Rectal smooth muscle tissue (tissue), 1 donor: ENCODE measurements around the gene PPP3R1.
"Not testable (repeated sequence)": the region's sequence is repeated elsewhere in the genome, so short reads cannot be mapped to it uniquely, and the experiment has no call there.

ENCODE experiments used
- H3K27ac ChIP-seq: one replicate; pipeline ENCODE4 v1.7.0; 2013; ENCODE audit warnings: low read depth, low read length, inconsistent platforms
- H3K27me3 ChIP-seq: one replicate; pipeline ENCODE4 v1.7.0; 2013; ENCODE audit warnings: low read length; ENCODE audit not compliant: control insufficient read depth, insufficient read depth
- H3K36me3 ChIP-seq: one replicate; pipeline ENCODE4 v1.7.0; 2013; ENCODE audit warnings: low read length; ENCODE audit not compliant: control insufficient read depth, insufficient read depth
- H3K4me1 ChIP-seq: one replicate; pipeline ENCODE4 v1.7.0; 2013; ENCODE audit warnings: low read length; ENCODE audit not compliant: control insufficient read depth, insufficient read depth
- H3K4me3 ChIP-seq: one replicate; pipeline ENCODE4 v1.7.0; 2013; ENCODE audit warnings: low read length
- H3K9ac ChIP-seq: one replicate; pipeline ENCODE4 v1.7.0; 2013; ENCODE audit warnings: low read length

Gene PPP3R1

DNA sequence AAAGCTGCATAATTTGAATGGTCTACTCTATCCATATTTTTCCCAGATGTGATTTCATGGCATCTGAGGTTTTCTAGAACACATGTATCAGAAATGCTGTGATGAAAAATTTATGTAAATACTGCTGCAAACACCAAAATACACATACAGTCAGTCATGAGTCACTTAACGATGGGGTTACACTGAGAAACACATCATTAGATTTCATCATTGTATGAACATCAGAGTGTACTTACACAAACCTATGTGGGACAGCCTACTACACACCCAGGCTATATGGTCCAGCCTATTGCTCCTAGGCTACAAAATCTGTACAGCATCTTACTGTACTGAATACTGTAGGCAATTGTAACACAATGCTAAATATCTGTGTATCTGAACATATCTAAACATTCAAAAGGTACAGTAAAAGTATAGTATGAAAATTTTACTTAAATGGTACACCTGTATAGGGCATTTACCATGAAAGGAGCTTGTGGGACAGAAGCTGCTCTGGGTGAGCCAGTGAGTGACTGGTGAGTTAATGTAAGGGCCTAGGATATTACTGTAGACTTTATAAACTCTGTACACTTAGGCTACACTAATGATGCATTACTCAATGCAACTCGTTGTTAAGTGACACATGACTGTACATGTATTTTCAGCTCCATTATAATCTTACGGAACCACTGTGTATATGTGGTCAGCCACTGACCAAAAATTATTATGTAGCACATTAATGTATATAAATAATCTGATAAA is 61.2 kb downstream of the PPP3R1 start:
- H3K27ac ChIP-seq: no peak overlapping the region
- H3K9ac ChIP-seq: no peak overlapping the region
- H3K36me3 ChIP-seq: no peaks in the 10 kb centered on the region
- no peaks in the 10 kb centered on the region for H3K27me3 ChIP-seq
- peaks cover 12% of the 10 kb centered on the region for H3K4me1 ChIP-seq
- H3K4me3 ChIP-seq: no peak overlapping the region

DNA sequence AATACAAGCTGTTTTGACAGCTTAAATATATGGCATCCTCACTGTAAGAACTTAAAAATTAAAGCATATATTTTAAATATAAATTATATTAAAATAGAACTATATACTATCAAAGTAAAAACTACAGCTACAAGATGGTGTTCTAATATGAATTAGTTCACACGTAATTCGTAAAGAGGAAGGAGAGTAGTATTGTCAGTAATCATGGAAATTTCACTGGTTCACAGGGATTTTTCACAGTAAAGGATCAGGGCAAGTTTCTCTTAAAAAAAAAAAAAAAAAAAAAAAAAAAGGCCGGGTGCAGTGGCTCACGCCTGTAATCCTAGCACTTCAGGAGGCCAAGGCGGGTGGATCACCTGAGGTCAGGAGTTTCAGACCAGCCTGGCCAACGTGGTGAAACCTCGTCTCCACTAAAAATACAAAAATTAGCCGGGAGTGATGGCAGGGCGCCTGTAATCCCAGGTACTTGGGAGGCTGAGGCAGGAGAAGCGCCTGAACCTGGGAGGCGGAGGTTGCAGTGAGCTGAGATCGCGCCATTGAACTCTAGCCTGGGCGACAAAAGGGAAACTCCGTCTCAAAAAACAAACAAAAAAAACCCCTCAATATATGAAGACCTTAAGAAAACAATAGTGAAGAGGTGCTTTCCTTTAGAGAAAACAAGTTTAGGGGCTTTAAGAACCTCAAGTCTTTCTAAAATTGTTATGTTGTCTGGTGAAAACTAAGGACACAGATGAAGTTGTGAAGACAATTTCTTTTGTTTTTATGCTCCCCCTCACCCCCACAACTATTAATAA is 62.1 kb downstream of the PPP3R1 start:
- Histone ChIP-seq H3K4me1 (peaks cover 4% of the 10 kb centered on the region), H3K27ac (no peak overlapping the region), H3K4me3 (no peak overlapping the region), H3K27me3 (no peaks in the 10 kb centered on the region), H3K36me3 (no peaks in the 10 kb centered on the region), H3K9ac (no peak overlapping the region)

DNA sequence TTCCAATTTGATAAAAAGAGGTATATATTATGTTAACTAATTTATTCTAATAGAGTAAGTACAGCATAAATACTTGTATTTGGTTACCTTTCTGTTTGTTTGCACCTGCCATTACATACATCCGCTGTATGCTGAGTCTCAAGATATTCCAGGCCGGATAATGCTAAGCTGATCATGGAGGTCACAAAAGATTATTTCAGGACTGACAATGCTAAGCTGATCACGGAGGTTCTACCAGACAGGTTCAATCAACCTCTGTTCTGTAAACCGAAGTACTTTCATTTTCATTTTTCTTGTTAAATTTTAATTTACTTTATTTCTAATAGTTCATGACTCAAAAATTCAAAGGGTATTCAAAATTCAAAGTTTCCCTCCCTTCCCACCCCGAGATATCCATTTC is 63.5 kb downstream of the PPP3R1 start:
- H3K4me3 ChIP-seq: no peak overlapping the region
- no peak overlapping the region for H3K27ac ChIP-seq
- no peak overlapping the region for H3K9ac ChIP-seq
- H3K36me3 ChIP-seq: peaks cover 4% of the 10 kb centered on the region
- no peaks in the 10 kb centered on the region for H3K27me3 ChIP-seq
- peaks cover 3% of the 10 kb centered on the region for H3K4me1 ChIP-seq

DNA sequence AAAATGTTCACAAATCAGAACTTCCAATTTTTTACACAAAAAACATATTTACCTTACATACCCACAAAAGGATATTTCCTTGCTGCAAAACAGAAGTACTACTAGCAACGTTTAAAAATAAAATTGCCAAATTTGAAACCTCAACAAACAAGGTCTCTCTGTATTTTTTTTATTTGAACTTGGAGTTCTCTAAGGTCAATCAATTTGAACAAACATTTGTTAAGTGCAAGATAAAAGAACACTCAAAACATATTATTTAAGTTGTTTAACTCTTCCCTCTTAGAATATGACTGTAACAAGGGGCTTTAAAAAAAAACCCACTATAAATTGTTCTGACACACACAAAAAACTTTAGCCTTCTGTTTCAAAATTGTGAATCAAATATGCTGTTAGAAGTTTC is 65.0 kb downstream of the PPP3R1 start:
- Histone ChIP-seq H3K27me3 (no peaks in the 10 kb centered on the region), H3K27ac (no peak overlapping the region), H3K9ac (no peak overlapping the region), H3K4me1 (no peaks in the 10 kb centered on the region), H3K4me3 (no peak overlapping the region), H3K36me3 (peaks cover 5% of the 10 kb centered on the region)

DNA sequence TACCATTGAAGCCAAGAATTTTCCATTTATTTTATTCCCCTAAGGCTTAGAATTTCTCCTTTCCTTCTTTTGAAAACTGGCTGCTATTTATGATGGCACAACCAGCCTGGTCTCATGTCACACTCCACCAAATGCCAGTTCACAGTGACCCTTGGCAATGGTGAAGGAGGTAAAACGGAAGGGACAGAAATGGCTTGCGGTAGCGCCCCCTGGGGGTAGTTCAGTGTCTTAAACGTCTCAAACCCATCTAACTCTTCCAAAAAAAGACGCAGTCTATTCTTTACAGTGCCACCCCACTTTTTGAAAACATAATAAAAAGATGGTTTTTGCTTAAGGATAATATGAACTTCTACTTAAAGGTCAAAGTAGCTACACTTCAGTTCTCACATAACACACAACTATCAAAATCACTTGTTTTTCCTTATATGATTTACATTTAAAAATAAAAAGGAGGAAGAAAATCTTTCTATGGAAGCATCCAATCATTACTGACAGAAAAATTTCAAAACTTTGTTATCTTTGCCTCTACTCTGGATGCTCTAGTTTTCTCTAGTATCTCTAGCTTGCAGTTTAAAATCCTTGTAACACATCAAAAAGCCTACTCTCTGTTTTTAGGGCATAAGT is 66.7 kb downstream of the PPP3R1 start:
- Histone ChIP-seq H3K4me3 (no peak overlapping the region), H3K9ac (no peak overlapping the region), H3K27ac (no peak overlapping the region), H3K4me1 (no peaks in the 10 kb centered on the region), H3K27me3 (no peaks in the 10 kb centered on the region), H3K36me3 (peaks cover 5% of the 10 kb centered on the region)

DNA sequence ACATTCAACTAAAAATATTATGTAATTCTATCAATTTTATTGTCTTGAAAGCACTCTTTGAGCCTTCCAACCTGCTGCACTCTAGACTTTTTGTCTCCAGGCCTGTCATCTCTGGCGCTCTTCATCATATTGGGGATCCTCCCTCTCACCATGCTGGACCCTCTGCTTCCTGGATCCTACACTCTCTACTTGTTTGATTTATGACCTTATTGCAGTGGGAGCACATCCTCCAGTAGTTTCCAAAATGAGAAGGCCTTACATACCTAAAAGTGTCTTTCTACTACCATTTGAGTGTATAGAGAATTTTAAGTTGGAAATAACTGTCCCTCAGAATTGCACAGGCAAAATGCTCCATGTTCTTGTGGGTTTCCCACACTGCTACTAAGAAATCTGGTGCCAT is 69.4 kb downstream of the PPP3R1 start:
- Histone ChIP-seq H3K4me1 (no peaks in the 10 kb centered on the region), H3K27ac (no peak overlapping the region), H3K36me3 (peaks cover 5% of the 10 kb centered on the region), H3K9ac (no peak overlapping the region), H3K27me3 (no peaks in the 10 kb centered on the region), H3K4me3 (no peak overlapping the region)

DNA sequence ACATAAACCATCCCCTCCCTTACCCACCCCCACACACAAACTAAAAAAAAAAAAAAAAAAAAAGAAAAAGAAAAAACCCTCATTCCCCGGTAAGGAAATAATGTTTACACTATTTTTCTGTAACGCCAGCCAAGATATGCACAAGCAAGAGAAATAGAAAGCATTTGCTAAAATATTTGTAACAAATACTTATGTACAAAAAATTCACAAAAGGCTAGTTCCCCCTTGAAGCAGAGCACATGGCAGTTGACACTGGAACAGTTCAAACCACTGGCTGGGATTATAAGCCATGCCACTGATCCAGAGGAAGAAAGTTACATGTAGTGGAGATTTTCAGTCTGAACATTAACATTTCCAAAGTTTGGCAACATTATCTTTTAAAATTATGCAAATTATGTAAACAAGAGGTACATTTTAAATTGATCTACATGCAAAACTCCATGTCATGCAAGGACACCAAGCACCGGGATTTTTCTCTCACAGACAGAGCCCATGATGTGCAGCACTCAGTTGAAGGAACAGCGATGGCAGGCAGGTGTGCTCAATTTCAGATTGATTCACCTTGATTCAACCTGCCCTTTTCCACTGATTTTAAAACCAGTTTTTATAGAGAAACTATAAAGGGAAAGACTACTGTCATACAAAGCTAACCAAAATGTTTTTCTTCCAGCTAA is 73.2 kb downstream of the PPP3R1 start:
- Histone ChIP-seq H3K36me3 (peaks cover 7% of the 10 kb centered on the region), H3K9ac (no peak overlapping the region), H3K27ac (no peak overlapping the region), H3K4me1 (no peaks in the 10 kb centered on the region), H3K4me3 (no peak overlapping the region), H3K27me3 (no peaks in the 10 kb centered on the region)

DNA sequence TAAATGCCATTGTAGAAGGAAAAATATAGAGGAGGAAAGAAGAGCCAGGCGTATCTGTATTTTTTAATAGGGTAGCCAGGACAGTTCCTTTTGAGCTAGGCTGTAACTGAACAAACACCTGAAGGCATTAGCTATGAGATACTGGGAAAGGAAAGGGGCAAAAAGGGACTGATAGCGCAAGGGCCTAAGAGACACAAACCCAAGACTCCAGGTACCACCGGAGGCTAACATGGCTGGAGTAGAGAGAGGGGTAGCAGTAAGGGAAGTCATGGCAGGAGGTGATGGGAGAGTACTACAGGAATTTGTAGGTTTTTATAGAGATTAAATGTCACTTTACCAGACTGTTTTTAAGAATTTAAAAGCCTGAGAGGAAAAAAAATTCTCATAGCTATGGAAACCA is 73.9 kb downstream of the PPP3R1 start:
- Histone ChIP-seq H3K36me3 (peaks cover 3% of the 10 kb centered on the region), H3K27ac (no peak overlapping the region), H3K9ac (no peak overlapping the region), H3K4me1 (no peaks in the 10 kb centered on the region), H3K27me3 (no peaks in the 10 kb centered on the region), H3K4me3 (no peak overlapping the region)

DNA sequence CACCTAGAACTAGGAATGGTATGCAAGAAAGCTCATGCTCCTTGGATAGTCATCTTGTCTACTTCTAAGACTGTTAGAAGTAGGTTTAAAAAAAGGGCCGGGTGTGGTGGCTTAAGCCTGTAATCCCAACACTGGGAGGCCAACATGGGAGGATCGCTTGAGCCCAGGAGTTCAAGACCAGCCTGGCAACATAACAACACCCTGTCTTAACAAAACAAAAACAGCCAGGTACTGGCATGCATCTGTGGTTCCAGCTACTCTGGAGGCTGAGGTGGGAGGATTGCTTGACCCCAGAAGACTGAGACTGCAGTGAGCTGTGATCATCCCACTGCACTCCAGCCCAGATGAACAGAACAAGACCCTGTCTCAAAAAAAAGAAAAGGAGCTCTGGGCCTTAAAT is 74.8 kb downstream of the PPP3R1 start:
- no peak overlapping the region for H3K27ac ChIP-seq
- no peak overlapping the region for H3K4me3 ChIP-seq
- peaks cover 3% of the 10 kb centered on the region for H3K36me3 ChIP-seq
- no peak overlapping the region for H3K9ac ChIP-seq
- no peaks in the 10 kb centered on the region for H3K27me3 ChIP-seq
- no peaks in the 10 kb centered on the region for H3K4me1 ChIP-seq

DNA sequence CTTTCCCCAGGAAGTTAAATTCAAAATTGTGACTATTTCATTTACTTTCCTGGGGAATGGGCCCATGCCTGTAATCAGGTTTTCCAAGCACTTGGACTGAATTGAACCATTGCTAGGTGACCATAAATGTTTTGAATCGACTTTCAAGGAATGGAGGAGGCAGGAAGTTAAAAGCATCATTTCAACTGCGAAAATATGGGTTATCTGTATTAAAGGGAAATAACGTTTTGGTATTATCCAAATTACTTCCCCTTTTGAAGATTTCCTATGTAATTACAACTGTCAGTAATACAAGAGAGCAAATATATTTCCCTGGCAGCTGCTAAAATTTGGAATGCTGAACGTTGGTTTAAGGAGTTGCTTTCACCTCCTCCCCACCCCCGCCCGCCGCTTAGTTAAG is 75.7 kb downstream of the PPP3R1 start:
- H3K4me1 ChIP-seq: no peaks in the 10 kb centered on the region
- H3K4me3 ChIP-seq: no peak overlapping the region
- no peak overlapping the region for H3K9ac ChIP-seq
- no peaks in the 10 kb centered on the region for H3K27me3 ChIP-seq
- H3K36me3 ChIP-seq: peaks cover 4% of the 10 kb centered on the region
- no peak overlapping the region for H3K27ac ChIP-seq

DNA sequence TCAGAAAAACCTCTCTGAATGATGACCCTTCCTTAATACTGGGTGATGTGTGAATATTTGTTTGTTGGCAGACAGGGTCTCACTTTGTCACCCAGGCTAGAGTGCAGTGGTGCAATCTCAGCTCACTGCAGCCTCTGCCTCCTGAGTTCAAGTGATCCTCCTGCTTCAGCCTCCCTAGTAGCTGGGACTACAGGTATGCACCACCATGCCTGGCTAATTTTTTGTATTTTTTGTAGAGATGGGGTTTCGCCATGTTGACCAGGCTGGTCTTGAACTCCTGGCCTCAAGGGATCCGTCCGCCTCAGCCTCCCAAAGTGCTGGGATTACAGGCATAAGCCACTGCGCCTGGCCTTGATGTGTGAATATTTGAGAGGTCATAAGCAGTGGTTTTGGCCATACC is 77.1 kb downstream of the PPP3R1 start:
- H3K27ac ChIP-seq, H3K27me3 ChIP-seq, H3K9ac ChIP-seq, H3K4me3 ChIP-seq, H3K4me1 ChIP-seq, H3K36me3 ChIP-seq: not testable (repeated sequence)

DNA sequence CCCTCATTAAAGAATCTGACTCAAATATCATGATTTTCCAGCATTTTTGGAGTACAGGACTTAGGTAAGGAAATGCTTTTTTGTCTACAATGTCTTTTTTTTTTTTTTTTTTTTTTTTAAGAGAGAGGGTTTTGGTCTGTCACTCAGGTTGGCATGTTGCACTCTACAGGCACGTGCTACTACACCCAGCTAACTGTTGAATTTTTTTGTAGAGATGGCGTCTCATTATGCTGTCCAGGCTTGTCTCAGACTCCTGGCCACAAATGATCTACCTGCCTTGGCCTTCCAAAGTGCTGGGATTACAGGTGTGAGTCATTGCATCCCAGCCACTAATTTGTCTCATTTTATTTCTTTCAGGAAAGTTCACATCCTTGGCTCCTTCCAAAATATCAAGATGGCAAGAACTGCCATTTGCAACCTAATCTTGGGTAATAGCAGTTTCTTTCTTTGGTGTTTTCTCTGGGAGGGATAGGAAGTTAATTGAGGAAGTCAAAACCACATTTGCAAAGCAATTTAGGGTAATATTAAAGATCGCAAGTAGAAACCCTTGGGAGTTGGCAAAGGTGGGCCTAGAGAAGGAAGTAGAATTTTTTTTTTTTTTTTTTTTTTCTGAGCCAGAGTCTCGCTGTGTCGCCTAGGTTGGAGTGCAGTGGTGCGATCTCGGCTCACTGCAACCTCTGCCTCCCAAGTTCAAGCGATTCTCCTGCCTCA is 79.2 kb downstream of the PPP3R1 start:
- peaks cover 6% of the 10 kb centered on the region for H3K36me3 ChIP-seq
- H3K4me3 ChIP-seq: no peak overlapping the region
- H3K9ac ChIP-seq: no peak overlapping the region
- H3K27me3 ChIP-seq: no peaks in the 10 kb centered on the region
- no peaks in the 10 kb centered on the region for H3K4me1 ChIP-seq
- no peak overlapping the region for H3K27ac ChIP-seq
